GM10266 (cell line): ENCODE results near the gene MEGF8.

ENCODE experiments used
- DNase-seq: peaks from one replicate; pipeline ENCODE4 v3.0.0; 2012; ENCODE audit errors: extremely low spot score
- TF ChIP-seq, protein P1 (sequence below): IDR thresholded peaks from 2 replicates; pipeline ENCODE4 v1.5.1; 2012; ENCODE audit warnings: mild to moderate bottlenecking, low read depth; ENCODE audit not compliant: control insufficient read depth, insufficient read depth; ENCODE audit errors: missing control alignments

Gene MEGF8

DNA sequence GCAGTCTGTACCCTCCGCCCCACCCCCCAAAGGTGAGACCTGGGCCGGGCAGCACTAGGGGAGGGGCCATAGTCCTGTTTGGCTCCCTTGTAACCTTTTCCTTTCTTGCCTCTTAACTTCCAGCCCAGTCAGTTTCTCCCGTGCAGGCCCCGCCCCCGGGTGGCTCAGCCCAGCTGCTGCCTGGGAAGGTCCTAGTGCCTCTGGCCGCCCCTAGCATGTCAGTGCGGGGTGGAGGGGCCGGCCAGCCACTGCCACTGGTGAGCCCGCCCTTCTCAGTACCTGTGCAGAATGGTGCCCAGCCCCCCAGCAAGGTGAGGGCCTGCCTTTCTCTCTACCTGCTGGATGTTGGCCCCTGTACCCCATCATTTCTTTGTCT is 34.0 kb upstream of the MEGF8 start:
- TF ChIP-seq, protein P1, sequence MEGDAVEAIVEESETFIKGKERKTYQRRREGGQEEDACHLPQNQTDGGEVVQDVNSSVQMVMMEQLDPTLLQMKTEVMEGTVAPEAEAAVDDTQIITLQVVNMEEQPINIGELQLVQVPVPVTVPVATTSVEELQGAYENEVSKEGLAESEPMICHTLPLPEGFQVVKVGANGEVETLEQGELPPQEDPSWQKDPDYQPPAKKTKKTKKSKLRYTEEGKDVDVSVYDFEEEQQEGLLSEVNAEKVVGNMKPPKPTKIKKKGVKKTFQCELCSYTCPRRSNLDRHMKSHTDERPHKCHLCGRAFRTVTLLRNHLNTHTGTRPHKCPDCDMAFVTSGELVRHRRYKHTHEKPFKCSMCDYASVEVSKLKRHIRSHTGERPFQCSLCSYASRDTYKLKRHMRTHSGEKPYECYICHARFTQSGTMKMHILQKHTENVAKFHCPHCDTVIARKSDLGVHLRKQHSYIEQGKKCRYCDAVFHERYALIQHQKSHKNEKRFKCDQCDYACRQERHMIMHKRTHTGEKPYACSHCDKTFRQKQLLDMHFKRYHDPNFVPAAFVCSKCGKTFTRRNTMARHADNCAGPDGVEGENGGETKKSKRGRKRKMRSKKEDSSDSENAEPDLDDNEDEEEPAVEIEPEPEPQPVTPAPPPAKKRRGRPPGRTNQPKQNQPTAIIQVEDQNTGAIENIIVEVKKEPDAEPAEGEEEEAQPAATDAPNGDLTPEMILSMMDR: no peak
- DNase-seq: no peak

DNA sequence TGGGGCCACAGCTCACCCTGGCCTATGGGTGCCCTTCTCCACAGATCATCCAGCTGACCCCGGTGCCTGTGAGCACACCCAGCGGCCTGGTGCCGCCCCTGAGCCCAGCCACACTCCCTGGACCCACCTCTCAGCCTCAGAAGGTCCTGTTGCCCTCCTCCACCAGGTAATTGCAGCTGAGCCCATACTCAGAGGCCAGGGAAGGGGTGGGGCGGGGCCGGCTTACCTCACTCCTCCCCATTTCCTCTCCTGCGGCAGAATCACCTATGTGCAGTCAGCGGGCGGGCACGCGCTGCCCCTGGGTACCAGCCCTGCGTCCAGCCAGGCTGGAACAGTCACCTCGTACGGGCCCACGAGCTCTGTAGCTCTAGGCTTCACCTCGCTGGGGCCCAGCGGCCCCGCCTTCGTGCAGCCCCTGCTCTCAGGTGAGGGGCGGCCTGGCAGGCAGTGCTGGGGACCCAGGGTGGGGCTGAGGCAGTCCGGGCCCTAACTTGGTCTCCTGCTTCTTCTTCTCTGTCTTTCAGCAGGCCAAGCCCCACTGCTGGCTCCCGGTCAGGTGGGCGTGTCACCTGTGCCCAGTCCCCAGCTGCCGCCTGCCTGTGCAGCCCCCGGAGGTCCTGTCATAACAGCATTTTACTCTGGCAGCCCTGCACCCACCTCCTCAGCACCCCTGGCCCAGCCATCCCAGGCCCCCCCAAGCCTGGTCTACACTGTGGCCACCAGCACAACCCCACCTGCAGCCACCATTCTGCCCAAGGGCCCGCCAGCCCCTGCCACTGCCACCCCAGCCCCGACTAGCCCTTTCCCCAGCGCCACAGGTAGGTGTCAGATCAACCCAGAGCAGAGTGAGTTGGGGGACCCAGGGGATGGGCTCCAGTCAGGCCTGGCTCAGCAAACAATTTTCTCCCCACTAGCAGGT is 33.1 kb upstream of the MEGF8 start:
- DNase-seq: no peak
- TF ChIP-seq, protein P1: no peak

DNA sequence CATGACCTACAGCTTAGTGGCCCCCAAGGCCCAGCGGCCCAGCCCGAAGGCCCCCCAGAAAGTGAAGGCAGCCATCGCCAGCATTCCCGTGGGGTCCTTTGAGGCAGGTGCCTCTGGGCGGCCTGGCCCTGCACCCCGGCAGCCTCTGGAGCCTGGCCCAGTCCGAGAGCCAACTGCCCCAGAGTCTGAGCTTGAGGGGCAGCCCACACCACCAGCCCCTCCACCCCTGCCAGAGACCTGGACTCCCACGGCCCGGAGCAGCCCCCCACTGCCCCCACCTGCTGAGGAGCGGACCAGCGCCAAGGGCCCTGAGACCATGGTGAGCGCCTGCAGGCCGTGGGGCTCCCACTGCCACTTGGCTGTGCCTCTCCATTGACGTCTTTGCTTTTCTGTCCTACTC is 32.5 kb upstream of the MEGF8 start:
- DNase-seq: no peak
- TF ChIP-seq, protein P1: no peak

DNA sequence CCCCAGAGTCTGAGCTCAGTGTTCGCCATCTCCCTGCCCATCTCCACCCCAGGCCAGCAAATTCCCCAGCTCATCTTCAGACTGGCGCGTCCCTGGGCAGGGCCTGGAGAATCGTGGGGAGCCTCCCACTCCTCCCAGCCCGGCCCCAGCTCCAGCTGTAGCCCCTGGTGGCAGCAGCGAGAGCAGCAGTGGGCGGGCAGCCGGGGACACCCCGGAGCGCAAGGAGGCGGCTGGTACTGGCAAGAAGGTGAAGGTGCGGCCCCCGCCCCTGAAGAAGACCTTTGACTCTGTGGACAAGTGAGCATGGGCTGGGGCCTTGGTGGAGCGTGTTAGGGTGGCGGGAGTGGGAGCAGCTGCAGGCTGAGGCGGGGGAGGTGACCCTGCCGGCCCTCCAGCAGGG is 31.9 kb upstream of the MEGF8 start:
- no peak for DNase-seq
- TF ChIP-seq, protein P1: no peak

DNA sequence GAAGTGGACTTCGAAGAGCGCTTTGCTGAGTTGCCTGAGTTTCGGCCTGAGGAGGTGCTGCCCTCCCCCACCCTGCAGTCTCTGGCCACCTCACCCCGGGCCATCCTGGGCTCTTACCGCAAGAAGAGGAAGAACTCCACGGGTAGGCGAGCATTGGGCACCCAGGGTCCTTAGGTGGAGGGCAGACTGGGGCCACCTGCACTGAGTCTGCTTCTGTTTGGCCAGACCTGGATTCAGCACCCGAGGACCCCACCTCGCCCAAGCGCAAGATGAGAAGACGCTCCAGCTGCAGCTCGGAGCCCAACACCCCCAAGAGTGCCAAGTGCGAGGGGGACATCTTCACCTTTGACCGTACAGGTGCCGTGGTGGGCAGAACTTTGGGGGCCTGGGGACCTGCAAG is 31.5 kb upstream of the MEGF8 start:
- TF ChIP-seq, protein P1: no peak
- no peak for DNase-seq

DNA sequence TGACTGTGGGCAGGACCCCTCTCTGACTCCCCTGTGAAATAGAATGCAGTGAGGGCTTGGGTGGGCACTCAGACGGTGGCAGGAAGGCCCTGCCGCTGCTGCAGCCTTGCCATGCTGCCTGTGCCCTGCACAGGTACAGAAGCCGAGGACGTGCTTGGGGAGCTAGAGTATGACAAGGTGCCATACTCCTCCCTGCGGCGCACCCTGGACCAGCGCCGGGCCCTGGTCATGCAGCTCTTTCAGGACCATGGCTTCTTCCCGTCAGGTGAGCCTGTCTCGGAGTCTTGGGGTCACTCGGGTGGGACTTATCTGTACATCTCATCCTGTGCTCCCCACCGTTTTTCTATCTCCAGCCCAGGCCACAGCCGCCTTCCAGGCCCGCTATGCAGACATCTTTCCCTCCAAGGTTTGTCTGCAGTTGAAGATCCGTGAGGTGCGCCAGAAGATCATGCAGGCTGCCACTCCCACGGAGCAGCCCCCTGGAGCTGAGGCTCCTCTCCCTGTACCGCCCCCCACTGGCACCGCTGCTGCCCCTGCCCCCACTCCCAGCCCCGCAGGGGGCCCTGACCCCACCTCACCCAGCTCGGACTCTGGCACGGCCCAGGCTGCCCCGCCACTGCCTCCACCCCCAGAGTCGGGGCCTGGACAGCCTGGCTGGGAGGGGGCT is 30.8 kb upstream of the MEGF8 start:
- TF ChIP-seq, protein P1: no peak
- DNase-seq: no peak

DNA sequence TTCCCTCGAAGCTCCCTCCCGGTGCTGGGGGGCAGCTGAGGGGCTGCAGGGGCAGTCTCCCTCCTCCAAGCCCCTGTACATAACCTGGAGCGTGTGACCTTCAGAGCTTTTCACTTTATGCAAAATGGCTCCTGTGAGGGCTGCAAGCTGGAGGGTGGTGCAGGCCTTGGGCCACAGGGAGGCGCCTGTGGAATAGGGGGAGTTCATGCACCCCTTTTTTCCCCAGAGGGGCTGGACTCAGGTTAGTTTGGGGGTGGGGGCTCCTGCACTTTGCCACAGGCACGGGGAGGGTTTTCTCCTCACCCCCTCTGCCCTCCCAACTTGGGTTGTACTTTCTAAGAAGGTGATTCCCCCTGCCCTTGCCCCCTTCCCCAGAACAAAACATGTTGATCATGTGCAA is 30.1 kb upstream of the MEGF8 start:
- TF ChIP-seq, protein P1: no peak
- DNase-seq: no peak
